Measurements from ENCODE around the gene KIZ.
A peak's percentile ranks its signal among the peaks of the same experiment; 100 is the strongest.

The KIZ gene

DNA sequence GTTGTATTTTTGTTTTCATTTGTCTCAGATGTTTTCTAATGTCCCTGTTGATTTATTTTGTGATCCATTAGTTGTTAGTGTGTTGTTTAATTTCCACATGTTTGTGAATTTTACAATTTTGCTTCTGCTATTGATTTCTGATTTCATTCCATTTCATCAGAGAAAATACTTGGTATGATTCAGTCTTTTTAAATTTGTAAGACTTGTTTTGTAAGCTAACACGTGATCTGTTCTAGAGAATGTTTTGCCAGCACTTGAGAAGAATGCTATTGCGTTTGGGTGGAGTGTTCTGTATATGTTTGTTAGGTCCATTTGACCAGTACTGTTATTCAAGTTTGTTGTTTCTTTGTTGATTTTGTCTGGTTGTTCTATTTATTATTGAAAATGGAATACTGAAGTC, 53.9 kb downstream of the KIZ start:
- DNase-seq = no peak

DNA sequence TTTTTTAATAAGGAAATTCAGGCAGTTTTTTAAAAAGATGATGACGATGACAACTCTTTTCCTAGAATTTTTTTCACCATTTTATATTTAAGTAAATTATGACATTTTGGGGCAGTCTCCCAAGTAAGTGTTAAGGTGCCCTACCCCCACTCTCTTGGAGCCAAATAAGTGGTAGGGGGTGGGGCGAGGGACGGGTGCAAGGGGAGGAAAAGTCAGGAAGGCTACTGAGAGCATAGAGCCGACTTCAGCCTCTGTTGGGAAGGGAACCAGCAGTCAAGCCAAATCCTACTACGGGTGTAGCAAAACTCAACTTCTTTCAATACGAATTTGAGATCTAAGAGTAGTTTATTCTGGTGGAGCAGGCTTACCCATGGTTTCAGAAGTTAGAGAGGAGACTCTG, 54.4 kb downstream of the KIZ start:
- DNase-seq = no peak

DNA sequence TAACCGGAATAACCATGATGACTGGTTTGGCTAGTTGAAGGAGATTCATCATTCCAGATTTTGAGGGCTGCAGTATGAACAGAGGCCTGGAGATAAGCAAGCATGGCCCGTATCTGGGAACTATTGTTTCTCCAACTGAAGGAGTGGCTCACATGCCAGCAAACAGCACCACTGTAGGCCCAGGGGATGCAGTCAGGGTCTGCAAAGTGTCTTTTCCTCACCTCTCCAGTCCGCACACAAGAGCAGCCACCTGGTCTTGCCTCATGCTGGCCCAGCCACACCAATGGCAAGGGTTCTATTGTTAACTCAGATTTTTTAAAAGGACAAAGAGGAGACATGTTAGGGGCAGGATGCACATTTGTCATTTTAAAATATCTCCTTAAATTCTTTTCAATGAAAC, 55.1 kb downstream of the KIZ start:
- no peak for DNase-seq

DNA sequence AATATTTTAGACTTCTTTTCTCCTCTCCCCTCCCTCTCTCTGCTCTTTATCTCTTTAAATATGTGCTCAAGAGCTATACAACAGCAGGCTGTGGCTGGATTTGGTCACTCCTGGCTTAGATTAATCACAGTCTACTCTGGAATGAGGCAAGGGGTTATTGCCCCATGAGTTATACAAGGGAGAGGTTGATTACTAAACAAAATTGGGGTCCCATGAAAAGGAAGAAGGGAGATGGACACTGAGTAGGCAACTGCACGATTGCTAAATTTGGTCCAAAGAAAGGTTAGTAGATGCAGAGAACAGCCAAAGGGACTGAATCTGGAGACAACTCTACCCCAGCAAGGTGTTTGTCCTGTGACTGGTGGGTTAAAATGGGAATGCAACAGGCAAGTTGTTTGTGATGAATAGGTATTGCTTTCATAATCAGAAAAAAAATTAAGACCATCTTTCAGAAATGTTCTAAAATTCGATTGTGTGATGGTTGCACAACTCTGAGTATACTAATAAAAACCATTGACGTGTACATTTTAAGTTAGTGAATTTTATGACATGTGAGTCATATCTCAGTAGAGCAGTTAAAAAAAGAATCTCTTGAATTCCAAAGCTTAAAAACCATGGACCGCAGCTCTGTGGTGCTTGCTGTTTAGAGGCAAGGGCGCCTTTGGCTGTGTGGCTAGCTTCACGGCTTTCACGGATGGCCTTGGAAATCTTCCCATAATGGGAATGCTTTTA, 57.1 kb downstream of the KIZ start:
- no peak for DNase-seq

DNA sequence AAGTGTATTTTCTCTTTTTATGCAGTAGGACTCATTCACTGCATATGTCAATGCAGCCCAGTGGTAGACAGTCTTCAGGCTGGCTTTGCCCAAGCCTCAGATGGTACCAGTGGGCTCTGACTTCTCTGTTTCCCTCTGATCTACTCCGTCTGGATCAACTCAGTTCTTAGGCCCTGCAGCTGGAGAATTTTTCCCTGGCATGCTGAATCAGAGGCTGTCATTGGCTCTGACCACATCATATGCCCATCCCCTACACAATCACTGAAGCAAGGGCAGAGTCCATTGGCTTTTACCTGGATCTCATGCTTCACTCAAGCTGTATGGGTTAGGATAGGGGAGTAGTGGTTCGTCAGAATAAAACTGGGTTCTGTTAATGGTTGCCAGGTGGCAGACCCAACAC, 57.8 kb downstream of the KIZ start:
- DNase-seq = no peak

DNA sequence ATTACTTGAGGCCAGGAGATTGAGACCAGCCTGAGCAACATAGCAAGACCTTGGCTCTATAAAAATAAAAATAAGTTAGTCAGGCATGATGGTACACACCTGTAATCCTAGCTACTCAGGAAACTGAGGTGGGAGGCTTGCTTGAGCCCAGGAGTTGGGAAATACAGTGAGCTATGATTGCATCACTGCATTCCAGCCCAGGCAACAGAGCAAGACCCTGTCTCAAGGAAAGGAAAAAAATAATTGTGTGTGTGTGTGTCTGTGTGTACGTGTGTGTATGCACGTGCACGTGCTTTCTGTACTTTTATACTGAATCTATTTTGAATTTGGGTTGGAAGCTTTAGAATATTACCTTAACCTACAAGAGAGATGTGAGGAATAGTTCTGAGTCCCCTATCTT, 58.9 kb downstream of the KIZ start:
- no peak for DNase-seq

DNA sequence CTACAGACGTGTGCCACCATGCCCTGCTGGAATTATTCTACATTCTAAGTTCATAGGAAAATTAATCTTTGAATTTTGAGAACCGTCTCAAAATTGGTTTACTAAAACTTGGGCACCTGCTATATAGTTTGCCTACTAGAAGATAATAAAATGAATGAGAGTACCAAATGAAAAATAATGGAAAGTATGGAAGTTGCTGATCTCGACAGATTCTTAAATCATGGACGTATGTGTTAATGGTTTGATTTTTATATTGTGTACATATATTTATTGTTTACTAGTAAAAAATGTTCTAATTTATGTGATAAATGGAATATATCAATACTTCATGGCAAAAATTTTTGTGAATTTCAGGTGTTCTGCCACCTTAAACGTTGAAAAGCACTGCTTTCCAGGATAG, 60.0 kb downstream of the KIZ start:
- DNase-seq = no peak

DNA sequence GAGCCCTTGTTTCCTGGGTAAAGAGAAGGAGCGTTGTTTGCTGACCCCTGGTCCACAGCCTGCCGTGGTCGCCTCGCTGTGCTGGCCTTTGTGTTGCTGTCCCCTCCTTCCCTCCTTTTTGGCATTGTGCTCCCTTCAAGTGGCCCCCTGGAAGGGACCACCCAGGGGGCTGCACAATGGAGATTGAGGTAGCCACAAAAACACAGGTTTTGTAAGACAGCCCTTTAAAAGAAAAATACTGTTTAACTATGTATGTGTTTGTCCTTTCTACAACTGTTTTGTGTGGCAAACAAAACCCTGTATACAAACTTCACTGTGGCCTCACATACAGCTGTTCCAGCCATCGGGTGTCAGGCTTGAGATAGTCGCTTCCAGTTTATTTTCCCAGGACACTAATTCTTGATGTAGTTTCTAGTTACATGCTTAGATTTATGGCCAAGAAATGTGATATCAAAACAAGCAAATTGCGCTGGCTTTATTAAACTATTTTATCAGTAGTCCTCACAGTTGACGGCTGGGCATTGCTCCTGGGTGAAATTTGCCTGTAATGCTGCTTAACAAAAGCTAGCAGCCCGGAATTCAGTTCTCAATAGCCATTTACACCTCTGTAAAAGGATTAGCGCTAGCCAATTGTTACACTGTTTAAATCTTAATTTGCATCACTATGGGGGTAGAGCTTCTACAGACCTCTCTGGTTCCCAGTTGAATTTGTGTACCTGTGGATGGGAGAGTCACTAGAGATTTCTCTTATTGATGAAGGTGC, 64.1 kb downstream of the KIZ start:
- no peak for DNase-seq

DNA sequence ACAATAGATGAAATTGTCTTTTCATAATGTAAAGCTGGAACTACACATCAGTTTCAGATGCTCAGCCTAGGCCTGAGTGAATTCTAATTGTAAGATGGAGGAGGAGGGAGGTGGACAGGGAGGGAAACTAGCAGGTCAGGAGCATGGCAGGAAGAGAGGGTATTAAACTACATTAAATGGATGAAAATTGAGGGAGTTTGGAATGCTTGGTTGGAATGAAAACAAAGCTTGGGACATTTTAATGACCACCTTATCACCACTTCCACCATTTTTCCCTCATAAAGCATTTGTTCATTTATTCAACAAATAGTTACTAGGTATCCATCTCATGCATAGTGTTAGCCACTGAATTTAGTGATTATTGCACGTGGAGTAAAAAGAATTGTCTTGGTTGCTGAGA, 65.0 kb downstream of the KIZ start:
- no peak for DNase-seq

DNA sequence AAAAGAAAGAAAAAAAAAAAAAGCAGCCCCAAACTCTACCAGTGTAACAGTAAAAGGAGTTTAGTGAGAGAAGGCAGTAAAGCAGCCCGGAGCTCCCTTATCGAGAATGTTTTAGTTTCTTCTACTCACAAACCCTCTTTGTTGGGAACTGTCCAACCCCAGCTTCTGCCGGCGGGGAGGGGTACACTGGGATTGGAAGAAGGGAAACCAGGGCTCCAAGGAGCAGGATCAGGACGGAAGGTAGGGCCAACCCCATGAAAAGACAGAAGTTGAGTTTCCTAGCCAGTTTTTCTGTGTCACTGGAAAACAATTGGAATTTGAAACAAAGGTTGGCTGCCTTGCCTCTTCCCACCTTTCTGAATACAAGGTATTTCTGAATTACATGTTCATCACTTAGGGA, 66.0 kb downstream of the KIZ start:
- DNase-seq = no peak

DNA sequence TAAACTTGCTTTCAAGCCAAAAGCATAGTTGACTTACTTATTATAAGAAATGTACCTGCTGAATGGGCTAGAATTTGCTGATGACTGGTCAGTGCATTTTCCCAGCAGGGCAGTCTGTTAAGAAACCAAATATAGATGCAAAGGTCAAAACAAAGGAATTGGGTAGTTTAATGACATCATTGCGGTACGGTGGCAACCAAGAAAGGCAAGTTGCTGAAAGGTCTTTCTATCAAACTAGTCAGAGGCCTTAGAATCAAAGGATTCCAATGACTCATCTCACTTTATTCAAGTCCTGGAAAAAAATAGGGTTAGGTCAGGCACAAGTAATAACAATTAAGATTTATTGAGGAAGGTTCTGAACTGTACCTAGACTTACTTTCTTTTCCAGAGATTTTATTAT, 76.4 kb downstream of the KIZ start:
- DNase-seq = no peak

DNA sequence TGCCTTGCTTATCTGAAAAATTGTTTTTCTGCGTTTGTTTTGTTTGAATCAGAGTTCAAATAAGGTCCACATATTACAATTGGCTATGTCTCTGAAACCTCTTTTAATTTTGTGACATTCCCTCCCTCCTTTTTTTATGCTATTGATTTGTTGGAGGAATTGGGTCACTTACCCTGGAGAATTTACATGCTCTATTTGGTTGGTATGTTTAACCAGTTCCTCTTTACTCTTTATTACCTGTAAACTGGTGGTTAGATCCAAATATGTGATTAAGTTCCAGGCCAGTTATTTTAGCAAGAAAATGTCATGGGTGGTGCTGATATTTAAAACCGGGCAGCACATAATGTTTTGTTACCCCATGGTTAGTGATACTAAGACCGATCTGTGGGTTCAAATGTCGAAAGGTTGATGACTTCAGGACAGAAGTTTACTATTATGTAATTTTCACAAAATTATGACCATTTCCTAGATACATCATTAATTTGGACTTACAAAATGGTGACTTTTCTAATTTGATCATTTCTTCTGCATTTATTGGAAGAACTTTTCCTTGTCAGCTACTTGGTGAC, 77.3 kb downstream of the KIZ start:
- no peak for DNase-seq

DNA sequence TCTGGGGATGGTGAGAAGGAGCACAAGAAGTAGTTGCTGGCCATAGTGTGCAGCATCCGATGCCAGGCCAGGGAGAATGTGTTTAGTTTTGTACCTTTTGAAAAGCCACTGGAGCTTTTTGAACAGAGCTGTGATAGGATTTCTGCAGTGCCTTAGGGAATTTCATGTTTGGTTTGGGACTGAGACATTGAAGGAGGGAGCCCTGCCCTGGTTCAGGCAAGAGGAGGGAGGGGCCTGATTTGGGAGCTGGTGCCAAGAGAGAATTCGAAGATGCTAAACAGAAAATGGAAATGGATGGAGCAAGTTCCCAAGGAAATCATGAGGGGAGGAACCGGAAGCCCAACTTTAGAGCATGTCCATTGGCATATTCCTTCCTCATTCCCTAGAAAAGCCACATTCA, 80.7 kb downstream of the KIZ start:
- no peak for DNase-seq

DNA sequence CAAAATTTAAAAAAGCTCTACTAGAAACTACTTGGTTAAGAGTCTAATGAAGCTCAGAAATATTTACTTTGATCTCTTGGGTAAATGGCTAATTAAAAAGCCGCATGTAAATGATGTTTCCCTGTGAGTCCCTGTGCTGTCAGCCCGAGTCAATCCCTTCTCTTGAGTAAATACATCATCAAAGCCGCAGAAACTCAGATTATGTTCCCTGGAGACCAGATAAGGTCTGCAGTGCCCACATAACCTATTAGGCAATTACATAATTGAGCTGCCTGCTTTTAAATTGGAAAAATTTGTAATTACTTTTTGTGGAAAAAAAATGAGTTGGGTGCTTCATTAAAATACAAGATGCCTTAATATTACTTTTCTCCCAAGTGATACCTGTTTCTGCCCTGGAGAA, 83.1 kb downstream of the KIZ start:
- DNase-seq = no peak

DNA sequence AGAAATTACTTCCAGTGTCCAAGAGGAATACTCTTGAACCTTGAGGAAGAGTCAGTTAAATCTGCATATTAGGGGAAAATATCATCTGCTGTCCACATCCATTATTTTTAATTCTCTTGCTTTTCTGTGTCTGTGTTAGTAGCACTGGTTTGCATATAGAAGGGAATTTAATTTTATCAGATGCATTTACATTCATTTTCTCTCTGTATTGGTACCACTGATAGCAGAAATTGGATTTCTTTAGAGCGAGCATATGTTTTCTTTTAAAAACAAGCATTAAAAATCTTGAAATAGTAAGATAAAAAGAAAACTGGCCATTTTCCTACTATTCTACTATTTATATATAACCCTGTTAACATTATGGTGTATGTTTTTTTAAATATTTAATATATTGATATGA, 83.8 kb downstream of the KIZ start:
- DNase-seq = no peak

DNA sequence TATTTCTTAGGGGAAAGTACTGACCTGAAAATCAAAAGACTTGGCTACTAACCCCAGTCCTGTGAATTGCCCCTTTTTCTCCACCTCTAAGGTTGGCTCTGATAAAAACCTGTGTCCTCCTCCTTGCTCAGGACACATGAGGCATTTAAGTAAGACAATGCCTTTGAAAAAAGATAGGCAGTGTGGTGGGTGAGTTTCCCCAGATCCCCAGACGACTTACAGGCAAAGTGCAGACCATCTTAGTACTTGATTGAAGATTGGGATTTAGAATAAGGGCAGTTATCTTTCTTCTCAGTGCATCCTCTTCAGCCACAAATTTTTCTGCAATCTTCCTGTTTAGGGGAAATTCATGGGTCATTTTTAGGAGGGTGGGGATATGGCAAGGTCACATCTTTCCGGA, 87.8 kb downstream of the KIZ start:
- DNase-seq = no peak

DNA sequence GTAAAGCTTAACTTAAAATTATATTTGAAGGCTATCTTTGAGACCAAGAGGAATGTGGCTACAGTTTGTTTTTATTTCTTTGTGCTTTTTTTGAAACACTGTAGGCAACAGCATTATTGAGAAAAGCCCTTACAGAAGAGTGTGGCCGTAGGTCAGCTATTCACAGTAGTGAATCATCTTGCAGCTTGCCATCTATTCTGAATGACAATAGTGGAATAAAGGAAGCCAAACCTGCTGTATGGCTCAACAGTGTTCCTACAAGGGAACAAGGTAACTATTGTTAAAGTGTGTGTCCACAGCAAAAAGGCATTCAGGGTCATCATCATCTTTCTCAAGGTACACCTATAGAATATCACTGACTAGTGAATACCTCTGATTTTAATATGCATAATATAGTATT, 88.5 kb downstream of the KIZ start:
- DNase-seq = no peak

DNA sequence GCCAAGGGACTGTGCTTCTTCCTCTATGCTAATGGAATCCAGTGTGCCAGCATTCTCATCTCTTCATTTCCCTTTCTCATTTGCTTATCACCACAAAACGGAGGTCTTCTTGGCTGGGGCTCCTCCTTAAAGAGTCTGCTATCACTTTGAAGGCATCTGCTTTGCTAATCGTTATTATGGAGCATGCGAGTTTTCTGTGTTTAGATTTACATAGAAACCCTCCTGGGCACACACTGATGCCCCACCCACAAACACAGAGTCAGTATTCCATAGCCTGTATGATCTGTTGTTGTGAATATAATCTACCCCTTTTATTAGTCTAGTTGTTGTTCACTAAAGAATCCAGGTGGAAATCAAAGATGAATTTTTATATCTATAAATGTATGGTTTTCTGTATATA, 93.8 kb downstream of the KIZ start:
- DNase-seq = no peak

DNA sequence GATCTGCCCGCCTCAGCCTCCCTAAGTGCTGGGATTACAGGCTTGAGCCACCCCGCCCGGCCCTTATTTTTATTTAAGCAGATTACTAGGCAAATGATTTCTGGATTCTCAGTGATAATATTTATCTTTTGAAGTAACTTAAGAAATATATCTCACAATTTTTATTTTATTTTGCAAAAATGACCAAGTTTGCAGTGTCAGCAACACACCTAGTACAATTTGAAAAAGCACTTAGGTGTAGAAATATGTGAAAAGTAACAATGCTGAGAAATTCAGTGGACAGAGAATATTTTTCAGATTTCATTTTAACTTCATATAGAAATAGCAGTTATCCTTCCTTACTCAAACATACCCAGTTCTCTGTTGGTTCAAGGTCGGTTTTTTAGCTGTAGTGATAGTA, 98.3 kb downstream of the KIZ start:
- DNase-seq = no peak

DNA sequence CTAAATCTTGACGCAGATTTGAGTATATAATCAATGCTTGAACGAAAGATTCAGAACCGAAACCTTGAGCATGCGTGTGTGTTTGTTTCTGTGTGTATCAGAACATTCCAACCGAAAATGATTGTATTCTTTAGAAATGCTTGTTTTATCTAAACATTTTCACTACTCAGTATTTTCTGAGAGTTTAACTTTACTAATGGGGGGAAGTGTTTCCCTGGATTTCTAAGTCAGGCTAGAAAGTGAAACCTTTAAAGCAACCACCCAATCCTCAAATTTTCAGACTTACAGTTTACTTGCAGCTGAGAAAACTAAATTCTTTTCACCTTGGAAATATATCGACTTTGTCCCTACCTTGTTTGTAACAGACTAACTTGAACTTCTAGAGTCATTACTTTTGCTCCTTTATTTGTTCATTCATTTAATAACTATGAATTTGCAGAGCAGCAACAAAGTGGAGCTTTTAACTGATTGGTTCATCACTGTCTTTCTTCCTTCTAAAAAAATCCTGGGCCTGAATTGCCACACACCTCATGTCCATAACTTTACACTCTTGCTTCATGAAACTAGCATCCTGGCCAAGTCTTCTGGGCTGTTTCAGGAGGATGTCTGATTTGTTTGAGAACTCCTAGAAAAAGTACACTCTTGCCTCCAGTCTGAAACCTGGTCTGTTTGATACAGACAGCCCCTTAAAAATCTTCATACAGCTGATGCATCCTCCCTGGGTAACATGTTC, 99.5 kb downstream of the KIZ start:
- DNase-seq = no peak

DNA sequence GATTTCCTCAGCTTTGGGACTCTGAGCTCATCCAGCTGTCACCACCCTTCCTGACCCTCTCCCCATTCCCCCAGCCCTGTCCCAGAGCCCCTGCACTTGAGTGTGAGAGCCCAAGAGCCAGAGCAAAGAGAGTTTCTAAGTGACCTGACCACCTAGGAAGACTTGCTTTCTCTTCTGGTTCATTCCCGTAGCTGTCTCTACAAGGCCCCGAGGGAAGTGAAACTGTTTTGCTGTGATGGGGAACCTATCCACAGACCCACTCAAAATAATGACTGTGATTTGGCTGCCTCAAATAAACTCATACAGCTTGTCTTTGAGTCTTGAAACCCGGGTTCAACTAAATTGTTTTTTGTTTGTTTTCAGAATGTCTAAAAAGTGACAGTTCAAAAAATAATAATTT, 102.6 kb downstream of the KIZ start:
- peak in 1 of 2 donors; percentile 16 for DNase-seq

DNA sequence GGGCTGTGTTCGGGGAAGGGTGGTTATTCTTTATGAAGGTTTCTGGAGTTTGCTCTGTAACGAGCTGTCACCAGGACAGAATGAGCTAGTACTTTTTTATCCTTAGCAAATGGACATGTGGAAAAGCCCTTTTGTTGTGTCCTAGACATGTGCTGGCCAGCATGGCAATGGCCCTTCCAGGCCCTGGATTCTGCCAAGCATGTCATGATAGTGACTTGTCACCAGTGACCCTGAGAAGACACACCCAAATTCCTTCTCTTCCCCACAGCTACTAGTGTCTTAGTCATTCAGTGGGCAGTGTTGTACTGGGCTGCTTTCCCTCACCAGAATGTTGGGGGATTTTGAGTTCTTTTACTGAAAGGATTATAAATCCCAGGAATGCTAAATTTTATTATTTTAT, 103.3 kb downstream of the KIZ start:
- DNase-seq = no peak

DNA sequence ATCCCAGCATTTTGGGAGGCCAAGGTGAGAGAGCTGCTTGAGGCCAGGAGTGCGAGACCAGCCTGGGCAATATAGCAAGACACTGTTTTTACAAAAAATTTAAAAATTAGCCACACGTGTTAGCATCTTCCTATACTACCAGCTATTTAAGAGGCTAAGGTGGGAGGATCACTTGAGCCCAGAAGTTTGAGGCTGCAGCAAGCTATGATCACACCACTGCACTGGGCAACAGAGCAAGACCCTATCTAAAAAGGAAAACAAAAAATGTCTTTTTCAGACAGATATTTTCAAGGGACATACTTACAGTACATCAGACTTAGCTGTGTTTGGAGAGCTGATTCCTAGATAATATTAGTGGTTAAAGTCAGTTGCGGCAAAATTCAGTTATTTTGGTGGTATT, 104.3 kb downstream of the KIZ start:
- DNase-seq = no peak

DNA sequence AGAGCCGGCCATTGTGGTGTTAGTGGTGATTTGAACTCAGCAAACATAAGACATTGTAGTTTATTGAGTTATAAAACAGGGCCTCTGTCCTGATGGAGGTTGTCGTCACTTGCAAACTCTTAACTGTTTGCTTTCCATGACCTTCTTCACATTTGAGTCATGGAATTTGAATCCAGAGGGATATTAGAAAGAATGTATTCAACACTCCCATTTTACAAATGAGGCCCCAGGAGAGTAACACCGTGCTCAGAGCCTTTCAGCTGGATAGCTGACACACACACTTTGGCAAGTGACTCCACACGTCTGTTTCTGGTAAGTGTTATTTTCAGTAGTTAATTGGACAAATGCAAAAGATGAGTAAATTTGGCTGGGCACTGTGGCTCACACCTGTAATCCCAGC, 104.8 kb downstream of the KIZ start:
- no peak for DNase-seq

Data from CD4-positive, alpha-beta T cell treated with Interleukin-4 for 1 hour (primary cell).